Measurements from ENCODE around the gene NUDT17.

NUDT17 gene

DNA sequence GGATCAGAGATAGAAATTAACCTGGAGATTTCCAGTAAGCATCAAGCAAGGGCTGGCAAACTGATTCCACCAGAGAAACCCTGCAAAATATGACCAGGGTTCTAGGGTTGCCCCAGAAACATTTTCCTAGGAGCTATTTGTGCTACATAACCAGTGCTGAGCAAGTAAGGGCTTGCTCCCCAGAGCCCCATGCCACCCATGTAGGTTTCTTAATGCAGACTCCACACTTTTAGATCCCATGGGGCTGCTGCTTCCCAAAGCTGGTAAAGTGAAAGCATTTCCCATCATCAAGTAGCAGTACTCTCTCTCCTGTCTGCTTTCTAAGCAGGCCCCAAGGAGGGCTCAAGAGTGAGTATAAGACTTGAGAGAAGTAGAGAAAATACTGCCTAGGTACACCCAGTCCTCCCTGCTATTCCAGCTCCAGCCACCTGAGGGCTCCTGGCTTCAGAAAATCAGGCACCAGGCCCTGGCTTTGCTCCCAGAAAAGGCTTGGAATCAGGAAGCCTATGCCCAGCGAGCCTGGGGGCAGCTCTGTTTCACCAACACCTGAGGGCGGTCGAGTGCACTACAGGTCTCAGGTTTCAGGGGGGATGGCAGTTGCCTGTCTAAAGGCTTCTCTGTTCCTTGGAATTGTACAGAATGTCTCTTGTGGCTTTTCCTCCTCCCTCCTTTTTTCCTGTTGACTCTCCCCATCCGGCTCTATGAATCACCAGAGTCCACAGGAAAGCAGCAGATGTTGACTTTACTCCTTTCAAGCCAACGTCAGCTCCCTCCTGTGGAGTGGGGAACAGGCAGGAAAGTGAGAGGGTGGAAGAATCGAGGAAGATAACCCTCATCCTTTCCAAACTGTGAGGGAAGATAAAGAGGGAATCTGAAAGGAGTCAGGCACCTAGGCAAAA is 46.4 kb downstream of the NUDT17 start:
- peak; percentile 56 for DNase-seq

- no peak for DNase-seq
Measured at GRCh38 chr1:145892486-145893087, 47.2 kb downstream of the NUDT17 start.

DNA sequence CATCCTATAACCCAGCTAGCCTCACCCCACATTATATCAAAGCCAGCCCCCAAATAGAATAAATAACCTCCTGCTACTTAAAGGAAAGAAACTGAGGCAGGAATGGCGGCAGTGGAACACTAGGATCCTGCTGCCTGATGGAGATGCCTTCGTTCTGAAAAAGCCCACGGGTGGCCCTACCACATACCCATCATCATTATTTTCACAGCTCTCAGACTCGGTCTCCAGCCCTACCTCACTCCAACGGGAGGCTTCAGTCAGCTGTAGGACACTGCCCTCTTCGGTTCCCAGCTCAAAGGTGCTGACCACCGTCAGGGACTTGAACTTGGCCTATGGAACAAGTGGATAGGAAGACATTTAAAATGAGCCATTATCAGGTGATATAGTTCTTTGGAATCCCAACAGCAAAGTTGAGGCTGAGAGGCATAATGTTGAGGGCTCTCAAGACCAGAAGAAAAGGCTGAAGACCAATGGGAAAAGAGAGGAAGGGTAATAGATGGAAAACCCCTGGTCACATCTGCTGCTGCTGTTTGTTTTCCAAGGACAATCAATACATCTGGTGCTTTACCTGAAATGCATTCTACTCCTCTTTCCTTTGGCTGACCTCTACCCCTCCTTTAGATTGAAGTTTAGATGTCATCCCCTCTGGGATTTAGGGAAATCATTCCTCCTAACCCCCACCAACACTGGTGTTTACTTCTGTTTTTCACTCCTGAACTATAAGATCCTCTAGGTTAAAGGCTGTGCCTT is 48.1 kb downstream of the NUDT17 start:
- DNase-seq, result no peak

GRCh38 chr1:145895471-145895870 is 50.0 kb downstream of the NUDT17 start:
- DNase-seq, result no peak

- DNase-seq, result no peak
Measured at GRCh38 chr1:145897969-145898368, 52.5 kb downstream of the NUDT17 start.

Data from stimulated activated CD4-positive, alpha-beta T cell treated with anti-CD3 and anti-CD28 coated beads, Interleukin-4, amount 100 ng/mL, for 1 hour (primary cell).